WTC11 (cell line): ENCODE data around the gene ANKRD24. TPM values are rescaled to one million over a fixed set of nuclear protein-coding genes. Genes with fewer than 3 reads are reported as not detected.
"Not testable (repeated sequence)": the region's sequence is repeated elsewhere in the genome, so short reads cannot be mapped to it uniquely, and the experiment has no call there.

ENCODE experiments used
- ATAC-seq: fragments of 200-7000 bp; cut with Tn5 transposase; 2 replicates; pipeline ENCODE4 v1.10.0; 2021; ENCODE audit warnings: mild to moderate bottlenecking, moderate library complexity
- CTCF ChIA-PET: fragments of 300-600 bp; sonication (Branson Sonifier 250); formaldehyde crosslinking; loops from one replicate; lab custom pipeline; 2021; ENCODE audit warnings: antibody characterized with exemption; lab: Charles Lee
- POLR2A ChIA-PET: fragments of 350-600 bp; sonication (Branson Sonifier 250); formaldehyde crosslinking; loops from one replicate; lab custom pipeline; 2021; ENCODE audit warnings: antibody characterized with exemption; lab: Charles Lee
- DNase-seq: peaks from one replicate; pipeline ENCODE4 v3.0.0; 2021; ENCODE audit warnings: low spot score
- H3K27ac Mint-ChIP-seq: 2 replicates; pipeline ENCODE4 v1.8.0; 2021; ENCODE audit warnings: mixed read lengths
- H3K27me3 Mint-ChIP-seq: 2 replicates; pipeline ENCODE4 v1.8.0; 2021; ENCODE audit warnings: low read depth, mild to moderate bottlenecking, moderate library complexity, mixed read lengths
- H3K36me3 Mint-ChIP-seq: 2 replicates; pipeline ENCODE4 v1.8.0; 2021; ENCODE audit warnings: mixed read lengths
- H3K4me1 Mint-ChIP-seq: 2 replicates; pipeline ENCODE4 v1.8.0; 2022; ENCODE audit warnings: mixed read lengths
- H3K4me3 Mint-ChIP-seq: 2 replicates; pipeline ENCODE4 v1.8.0; 2021; ENCODE audit warnings: mild to moderate bottlenecking, moderate library complexity, mixed read lengths
- H3K9me3 Mint-ChIP-seq: 2 replicates; pipeline ENCODE4 v1.8.0; 2021; ENCODE audit warnings: mixed read lengths
- ELF4 ChIP-seq: sonication (generic); formaldehyde crosslinking; IDR thresholded peaks from 2 replicates; pipeline ENCODE4 v1.8.1; 2022; ENCODE audit warnings: low read depth, mild to moderate bottlenecking, moderate library complexity, missing genetic modification reagents
- ESRRA ChIP-seq: sonication (generic); formaldehyde crosslinking; IDR thresholded peaks from 2 replicates; pipeline ENCODE4 v1.8.1; 2022; ENCODE audit warnings: mild to moderate bottlenecking, missing genetic modification reagents, borderline replicate concordance
- GRHL2 ChIP-seq: fragments of 250-450 bp; sonication (Bioruptor Pico); IDR thresholded peaks from 2 replicates; pipeline ENCODE4 v1.8.0; 2022; ENCODE audit warnings: mild to moderate bottlenecking, moderate library complexity; ENCODE audit not compliant: insufficient replicate concordance, severe bottlenecking
- OVOL2 ChIP-seq: fragments of 250-450 bp; sonication (Bioruptor Pico); IDR thresholded peaks from 2 replicates; pipeline ENCODE4 v1.9.0; 2021; ENCODE audit warnings: mild to moderate bottlenecking, borderline replicate concordance
- SMAD4 ChIP-seq: sonication (generic); formaldehyde crosslinking; IDR thresholded peaks from 2 replicates; pipeline ENCODE4 v1.8.0; 2022; ENCODE audit warnings: mild to moderate bottlenecking, missing genetic modification reagents
- SOX15 ChIP-seq: fragments of 250-450 bp; sonication (Bioruptor Pico); IDR thresholded peaks from 2 replicates; pipeline ENCODE4 v1.9.0; 2021; ENCODE audit warnings: mild to moderate bottlenecking
- SP1 ChIP-seq: sonication (generic); formaldehyde crosslinking; conservative IDR thresholded peaks from 2 replicates; pipeline ENCODE4 v1.8.1; 2022; ENCODE audit warnings: missing genetic modification reagents
- TCF7 ChIP-seq: sonication (generic); formaldehyde crosslinking; IDR thresholded peaks from 2 replicates; pipeline ENCODE4 v1.8.0; 2022; ENCODE audit warnings: mild to moderate bottlenecking, low read depth, missing genetic modification reagents, moderate library complexity
- TEAD1 ChIP-seq: sonication (generic); formaldehyde crosslinking; IDR thresholded peaks from 2 replicates; pipeline ENCODE4 v1.8.0; 2022; ENCODE audit warnings: mild to moderate bottlenecking, missing genetic modification reagents
- TEAD4 ChIP-seq: sonication (generic); formaldehyde crosslinking; IDR thresholded peaks from 2 replicates; pipeline ENCODE4 v1.8.0; 2022; ENCODE audit warnings: mild to moderate bottlenecking, missing genetic modification reagents
- ZNF121 ChIP-seq: sonication (generic); formaldehyde crosslinking; IDR thresholded peaks from 2 replicates; pipeline ENCODE4 v1.8.0; 2023; ENCODE audit warnings: missing genetic modification reagents
- ZNF138 ChIP-seq: sonication (generic); formaldehyde crosslinking; conservative IDR thresholded peaks from 2 replicates; pipeline ENCODE4 v1.8.1; 2022; ENCODE audit warnings: mild to moderate bottlenecking, moderate library complexity, missing genetic modification reagents
- ZNF232 ChIP-seq: sonication (generic); formaldehyde crosslinking; IDR thresholded peaks from 2 replicates; pipeline ENCODE4 v1.8.0; 2022; ENCODE audit warnings: mild to moderate bottlenecking, missing genetic modification reagents
- ZNF396 ChIP-seq: fragments of 250-450 bp; sonication (Bioruptor Pico); IDR thresholded peaks from 2 replicates; pipeline ENCODE4 v1.8.0; 2021; ENCODE audit warnings: mild to moderate bottlenecking, moderate library complexity, borderline replicate concordance
- total RNA-seq: library from RNA; stranded (reverse); gene quantifications from 3 replicates; pipeline ENCODE4 v1.2.3, GENCODE V29; 2021
- TF ChIP-seq, protein P1 (sequence below): sonication (generic); formaldehyde crosslinking; conservative IDR thresholded peaks from 2 replicates; pipeline ENCODE4 v1.8.1; 2023; ENCODE audit warnings: mild to moderate bottlenecking, low read depth, missing genetic modification reagents, moderate library complexity
- TF ChIP-seq, protein P2 (sequence below): sonication (generic); formaldehyde crosslinking; IDR thresholded peaks from 2 replicates; pipeline ENCODE4 v1.8.0; 2022; ENCODE audit warnings: mild to moderate bottlenecking, missing genetic modification reagents
- TF ChIP-seq, protein P3 (sequence below): sonication (generic); formaldehyde crosslinking; IDR thresholded peaks from 2 replicates; pipeline ENCODE4 v1.8.1; 2022; ENCODE audit warnings: low read depth, missing genetic modification reagents, borderline replicate concordance
- TF ChIP-seq, protein P4 (sequence below): fragments of 250-450 bp; sonication (Bioruptor Pico); IDR thresholded peaks from 2 replicates; pipeline ENCODE4 v2.1.2; 2022; ENCODE audit warnings: mild to moderate bottlenecking, moderate library complexity

Gene ANKRD24
- total RNA-seq, 1 experiment from 2014 or later, result 11.3 TPM

DNA sequence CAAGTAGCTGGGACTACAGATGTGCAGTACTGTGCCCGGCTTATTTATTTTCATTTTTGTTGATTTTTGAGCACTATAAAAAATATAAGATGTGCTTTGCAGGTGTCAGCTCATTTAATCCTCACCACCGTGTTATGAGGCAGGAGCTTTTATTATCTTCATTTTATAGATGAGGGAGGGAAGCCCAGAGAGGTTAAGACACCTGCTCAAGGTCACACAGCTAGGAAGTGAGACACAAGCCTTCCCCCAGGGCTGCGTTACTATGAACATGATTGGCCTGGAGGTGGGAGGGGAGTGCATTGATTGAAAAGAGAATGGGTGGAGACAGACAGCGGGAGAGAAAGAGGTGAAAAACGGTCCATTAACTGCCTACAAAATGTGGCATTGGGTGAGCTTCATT lies 7.2 kb downstream of the ANKRD24 start (continued):
- no peak for TF ChIP-seq SOX15
- TF ChIP-seq, protein P1, sequence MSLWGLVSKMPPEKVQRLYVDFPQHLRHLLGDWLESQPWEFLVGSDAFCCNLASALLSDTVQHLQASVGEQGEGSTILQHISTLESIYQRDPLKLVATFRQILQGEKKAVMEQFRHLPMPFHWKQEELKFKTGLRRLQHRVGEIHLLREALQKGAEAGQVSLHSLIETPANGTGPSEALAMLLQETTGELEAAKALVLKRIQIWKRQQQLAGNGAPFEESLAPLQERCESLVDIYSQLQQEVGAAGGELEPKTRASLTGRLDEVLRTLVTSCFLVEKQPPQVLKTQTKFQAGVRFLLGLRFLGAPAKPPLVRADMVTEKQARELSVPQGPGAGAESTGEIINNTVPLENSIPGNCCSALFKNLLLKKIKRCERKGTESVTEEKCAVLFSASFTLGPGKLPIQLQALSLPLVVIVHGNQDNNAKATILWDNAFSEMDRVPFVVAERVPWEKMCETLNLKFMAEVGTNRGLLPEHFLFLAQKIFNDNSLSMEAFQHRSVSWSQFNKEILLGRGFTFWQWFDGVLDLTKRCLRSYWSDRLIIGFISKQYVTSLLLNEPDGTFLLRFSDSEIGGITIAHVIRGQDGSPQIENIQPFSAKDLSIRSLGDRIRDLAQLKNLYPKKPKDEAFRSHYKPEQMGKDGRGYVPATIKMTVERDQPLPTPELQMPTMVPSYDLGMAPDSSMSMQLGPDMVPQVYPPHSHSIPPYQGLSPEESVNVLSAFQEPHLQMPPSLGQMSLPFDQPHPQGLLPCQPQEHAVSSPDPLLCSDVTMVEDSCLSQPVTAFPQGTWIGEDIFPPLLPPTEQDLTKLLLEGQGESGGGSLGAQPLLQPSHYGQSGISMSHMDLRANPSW, result no peak
- TF ChIP-seq SMAD4 (CRISPR knock-in tag), result no peak
- no peak for TF ChIP-seq ESRRA
- TF ChIP-seq, protein P2, sequence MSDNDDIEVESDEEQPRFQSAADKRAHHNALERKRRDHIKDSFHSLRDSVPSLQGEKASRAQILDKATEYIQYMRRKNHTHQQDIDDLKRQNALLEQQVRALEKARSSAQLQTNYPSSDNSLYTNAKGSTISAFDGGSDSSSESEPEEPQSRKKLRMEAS (CRISPR knock-in tag), result no peak
- no peak for TF ChIP-seq GRHL2 (CRISPR knock-in tag)
- TF ChIP-seq, protein P3, sequence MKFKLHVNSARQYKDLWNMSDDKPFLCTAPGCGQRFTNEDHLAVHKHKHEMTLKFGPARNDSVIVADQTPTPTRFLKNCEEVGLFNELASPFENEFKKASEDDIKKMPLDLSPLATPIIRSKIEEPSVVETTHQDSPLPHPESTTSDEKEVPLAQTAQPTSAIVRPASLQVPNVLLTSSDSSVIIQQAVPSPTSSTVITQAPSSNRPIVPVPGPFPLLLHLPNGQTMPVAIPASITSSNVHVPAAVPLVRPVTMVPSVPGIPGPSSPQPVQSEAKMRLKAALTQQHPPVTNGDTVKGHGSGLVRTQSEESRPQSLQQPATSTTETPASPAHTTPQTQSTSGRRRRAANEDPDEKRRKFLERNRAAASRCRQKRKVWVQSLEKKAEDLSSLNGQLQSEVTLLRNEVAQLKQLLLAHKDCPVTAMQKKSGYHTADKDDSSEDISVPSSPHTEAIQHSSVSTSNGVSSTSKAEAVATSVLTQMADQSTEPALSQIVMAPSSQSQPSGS, result no peak

DNA sequence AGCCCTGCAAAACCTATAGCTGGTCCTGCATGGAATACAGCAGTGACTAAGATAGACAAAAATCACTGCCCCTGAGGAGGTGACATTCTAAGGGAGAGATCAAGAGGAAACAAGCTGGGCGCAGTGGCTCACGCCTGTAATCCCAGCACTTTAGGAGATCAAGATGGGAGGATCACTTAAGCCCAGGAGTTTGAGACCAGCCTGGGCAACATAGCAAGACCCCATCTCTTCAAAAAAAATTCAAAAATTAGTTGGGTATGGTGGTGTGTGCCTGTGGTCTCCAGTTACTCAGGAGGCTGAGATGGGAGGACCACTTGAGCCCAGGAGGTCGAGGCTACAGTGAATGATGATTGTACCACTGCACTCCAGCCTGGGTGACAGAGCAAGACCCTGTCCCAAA lies 10.0 kb downstream of the ANKRD24 start:
- H3K4me3 Mint-ChIP-seq, H3K36me3 Mint-ChIP-seq, POLR2A ChIA-PET, H3K9me3 Mint-ChIP-seq, DNase-seq, H3K27ac Mint-ChIP-seq, ATAC-seq: not testable (repeated sequence)
- peaks cover 17% of the 10 kb centered on the region for H3K4me1 Mint-ChIP-seq
- CTCF ChIA-PET, result interaction anchor here (0.5 to 1.8 kb wide), 4 partner anchors 39 to 189 kb away, joined by 4 to 6 read pairs (median 5); partner anchors contain the start of gene CREB3L3
- peaks cover 29% of the 10 kb centered on the region for H3K27me3 Mint-ChIP-seq
- peak; percentile 77; the same call in 1 of the 2 replicates for TF ChIP-seq ZNF121 (CRISPR knock-in tag)

DNA sequence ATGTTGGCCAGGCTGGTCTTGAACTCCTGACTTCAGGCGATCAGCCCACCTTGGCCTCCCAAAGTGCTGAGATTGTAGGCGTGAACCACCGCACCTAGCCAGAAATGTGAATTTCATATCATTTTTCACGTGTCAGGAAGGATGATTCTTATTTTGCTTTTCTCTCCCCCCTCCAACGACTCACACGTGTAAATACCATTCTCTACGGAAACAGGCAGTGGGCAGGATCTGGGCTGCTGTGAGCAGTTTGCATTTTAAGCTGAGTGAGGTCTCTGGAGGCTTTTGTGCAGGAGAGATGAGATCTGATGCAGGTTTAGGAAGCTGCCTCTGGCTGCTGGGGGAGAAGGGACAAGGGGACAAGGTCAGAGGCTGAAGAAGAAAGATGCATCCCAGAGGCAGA lies 11.9 kb downstream of the ANKRD24 start:
- TF ChIP-seq TEAD1 (CRISPR knock-in tag) (no peak), SP1 (CRISPR knock-in tag) (no peak), OVOL2 (CRISPR knock-in tag) (no peak), ELF4 (no peak), ZNF232 (CRISPR knock-in tag) (no peak), ZNF396 (no peak), TEAD4 (CRISPR knock-in tag) (no peak), ZNF138 (CRISPR knock-in tag) (no peak), TCF7 (CRISPR knock-in tag) (no peak)
- TF ChIP-seq, protein P4, sequence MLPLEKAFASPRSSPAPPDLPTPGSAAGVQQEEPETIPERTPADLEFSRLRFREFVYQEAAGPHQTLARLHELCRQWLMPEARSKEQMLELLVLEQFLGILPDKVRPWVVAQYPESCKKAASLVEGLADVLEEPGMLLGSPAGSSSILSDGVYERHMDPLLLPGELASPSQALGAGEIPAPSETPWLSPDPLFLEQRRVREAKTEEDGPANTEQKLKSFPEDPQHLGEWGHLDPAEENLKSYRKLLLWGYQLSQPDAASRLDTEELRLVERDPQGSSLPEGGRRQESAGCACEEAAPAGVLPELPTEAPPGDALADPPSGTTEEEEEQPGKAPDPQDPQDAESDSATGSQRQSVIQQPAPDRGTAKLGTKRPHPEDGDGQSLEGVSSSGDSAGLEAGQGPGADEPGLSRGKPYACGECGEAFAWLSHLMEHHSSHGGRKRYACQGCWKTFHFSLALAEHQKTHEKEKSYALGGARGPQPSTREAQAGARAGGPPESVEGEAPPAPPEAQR (CRISPR knock-in tag), result no peak
- TF ChIP-seq, protein P2 (CRISPR knock-in tag), result no peak
- TF ChIP-seq, all 79 proteins: peak for 0

More for the DNA sequence above, 11.9 kb downstream of the ANKRD24 start:
- Mint-ChIP-seq H3K4me1 (peaks cover 23% of the 10 kb centered on the region), H3K9me3 (peaks cover 11% of the 10 kb centered on the region), H3K27me3 (peaks cover 41% of the 10 kb centered on the region), H3K36me3 (peaks cover 5% of the 10 kb centered on the region; the same call in 1 of the 2 replicates), H3K27ac (peak overlapping the region; percentile 17; the same call in 1 of the 2 replicates), H3K4me3 (no peak overlapping the region)
- ATAC-seq (no peak), DNase-seq (no peak)
- ChIA-PET POLR2A (no interaction called here), CTCF (interaction anchor here (1.8 kb wide), 1 partner anchor 55 kb away, joined by 5 read pairs; no protein-coding TSS in a partner anchor)
